SU-DHL-6 (cell line): ENCODE data around the gene TBCK.

ENCODE experiments used
- CTCF ChIP-seq: fragments of 200-600 bp; sonication (generic); IDR thresholded peaks from one replicate; pipeline ENCODE4 v1.5.1; 2017; ENCODE audit warnings: antibody characterized with exemption, mild to moderate bottlenecking, low read length, moderate library complexity; ENCODE audit not compliant: insufficient read depth, poor library complexity, severe bottlenecking
- EZH2phosphoT487 ChIP-seq: fragments of 200-600 bp; sonication (generic), shearing (Covaris generic); conservative IDR thresholded peaks from 2 replicates; pipeline ENCODE4 v1.6.1; 2018; ENCODE audit warnings: mild to moderate bottlenecking, antibody characterized with exemption, low read length, moderate library complexity, mixed read lengths

GRCh38 chr4:106149911-106150310 is 166.1 kb downstream of the TBCK start:
- no peak for TF ChIP-seq CTCF
- no peak for TF ChIP-seq EZH2phosphoT487
